AG10803 (cell line): Measurements from ENCODE around the gene DIP2A.

Source experiments
- DNase-seq: peaks from one replicate; pipeline ENCODE4 v3.0.0; 2010; ENCODE audit warnings: low read depth
- H3K4me3 ChIP-seq: 2 replicates; pipeline ENCODE4 v1.5.1; 2011; ENCODE audit warnings: mild to moderate bottlenecking, low read length, control low read depth
- TF ChIP-seq, protein P1 (sequence below): conservative IDR thresholded peaks from 2 replicates; pipeline ENCODE4 v1.5.1; 2011; ENCODE audit warnings: mild to moderate bottlenecking, low read length, control low read depth, inconsistent platforms

Gene DIP2A

DNA sequence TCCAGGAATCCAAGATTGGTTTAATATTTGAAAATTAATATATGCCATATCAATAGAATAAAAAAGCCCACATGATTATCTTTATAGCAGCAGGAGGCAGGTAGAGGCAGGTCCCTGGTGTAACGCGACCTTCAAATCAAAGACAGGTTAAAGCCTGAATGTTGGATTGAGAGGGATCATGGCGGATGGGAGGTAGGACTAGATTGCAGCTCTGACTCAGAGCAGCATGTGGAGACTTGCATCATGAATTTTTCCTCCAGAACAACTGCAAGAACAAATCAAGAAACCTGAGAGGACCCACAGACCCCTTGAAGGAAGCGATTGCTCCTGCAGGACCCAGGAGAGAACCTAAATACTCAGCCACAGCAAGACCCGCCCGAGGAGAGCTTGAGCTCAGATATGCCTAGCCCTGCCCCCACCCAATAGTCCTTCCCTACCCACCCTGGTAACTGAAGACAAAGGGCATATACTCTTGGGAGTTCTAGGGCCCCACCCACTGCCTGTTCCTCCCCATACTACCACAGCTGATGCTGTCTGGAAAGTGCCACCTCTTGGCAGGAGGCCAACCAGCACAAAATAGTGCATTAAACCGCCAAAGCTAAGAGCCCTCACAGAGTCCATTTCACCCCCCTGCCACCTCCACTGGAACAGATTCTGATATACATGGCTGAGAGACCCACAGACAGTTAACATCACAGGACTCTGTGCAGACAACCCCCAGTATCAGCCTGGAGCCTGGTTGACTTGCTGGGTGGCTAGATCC is 126.7 kb downstream of the DIP2A start:
- TF ChIP-seq, protein P1, sequence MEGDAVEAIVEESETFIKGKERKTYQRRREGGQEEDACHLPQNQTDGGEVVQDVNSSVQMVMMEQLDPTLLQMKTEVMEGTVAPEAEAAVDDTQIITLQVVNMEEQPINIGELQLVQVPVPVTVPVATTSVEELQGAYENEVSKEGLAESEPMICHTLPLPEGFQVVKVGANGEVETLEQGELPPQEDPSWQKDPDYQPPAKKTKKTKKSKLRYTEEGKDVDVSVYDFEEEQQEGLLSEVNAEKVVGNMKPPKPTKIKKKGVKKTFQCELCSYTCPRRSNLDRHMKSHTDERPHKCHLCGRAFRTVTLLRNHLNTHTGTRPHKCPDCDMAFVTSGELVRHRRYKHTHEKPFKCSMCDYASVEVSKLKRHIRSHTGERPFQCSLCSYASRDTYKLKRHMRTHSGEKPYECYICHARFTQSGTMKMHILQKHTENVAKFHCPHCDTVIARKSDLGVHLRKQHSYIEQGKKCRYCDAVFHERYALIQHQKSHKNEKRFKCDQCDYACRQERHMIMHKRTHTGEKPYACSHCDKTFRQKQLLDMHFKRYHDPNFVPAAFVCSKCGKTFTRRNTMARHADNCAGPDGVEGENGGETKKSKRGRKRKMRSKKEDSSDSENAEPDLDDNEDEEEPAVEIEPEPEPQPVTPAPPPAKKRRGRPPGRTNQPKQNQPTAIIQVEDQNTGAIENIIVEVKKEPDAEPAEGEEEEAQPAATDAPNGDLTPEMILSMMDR: no peak
- no peak for DNase-seq

DNA sequence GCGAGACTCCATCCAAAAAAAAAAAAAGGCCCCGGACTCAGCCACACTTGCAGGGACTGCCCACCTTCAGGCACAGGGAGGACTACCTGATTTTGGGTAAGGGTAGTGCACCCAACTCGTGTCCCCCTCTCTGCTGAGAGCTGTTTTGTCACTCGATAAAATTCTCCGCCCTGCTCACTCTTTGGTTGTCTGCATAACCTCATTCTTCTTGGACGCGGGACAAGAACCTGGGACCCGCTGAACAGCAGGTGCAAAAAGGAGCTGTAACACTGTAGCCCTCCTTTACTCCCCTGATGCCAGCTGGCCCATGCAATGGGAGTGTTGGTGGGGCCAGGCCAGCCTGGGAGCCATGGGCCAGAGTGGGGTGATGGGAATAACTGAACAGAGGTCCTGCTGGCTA is 135.6 kb downstream of the DIP2A start:
- DNase-seq: no peak

More for the DNA sequence above, 126.7 kb downstream of the DIP2A start:
- no peak overlapping the region for H3K4me3 ChIP-seq

DNA sequence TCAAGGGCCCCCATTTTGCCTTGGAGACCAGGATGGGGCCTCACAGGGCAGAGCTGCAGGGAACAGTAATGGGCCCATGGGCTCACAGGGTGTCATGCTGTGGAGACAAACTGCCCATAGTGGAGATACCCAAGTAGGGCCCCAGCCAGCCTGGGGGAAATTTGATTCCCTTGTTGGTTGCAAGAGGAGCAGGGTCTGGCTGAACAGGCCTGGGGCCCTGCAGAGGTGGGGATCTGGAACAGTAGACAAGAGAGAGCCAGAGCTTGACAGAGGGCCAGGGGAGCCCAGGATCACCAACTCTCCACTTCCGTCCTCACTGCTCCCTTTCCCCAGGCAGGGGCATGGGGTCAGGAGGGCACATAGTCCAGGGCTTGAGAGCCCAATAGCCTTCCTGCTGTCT is 137.5 kb downstream of the DIP2A start:
- H3K4me3 ChIP-seq: no peak overlapping the region
- TF ChIP-seq, protein P1: no peak
- no peak for DNase-seq

More for the DNA sequence above, 135.6 kb downstream of the DIP2A start:
- H3K4me3 ChIP-seq: no peak overlapping the region
- TF ChIP-seq, protein P1: no peak

DNA sequence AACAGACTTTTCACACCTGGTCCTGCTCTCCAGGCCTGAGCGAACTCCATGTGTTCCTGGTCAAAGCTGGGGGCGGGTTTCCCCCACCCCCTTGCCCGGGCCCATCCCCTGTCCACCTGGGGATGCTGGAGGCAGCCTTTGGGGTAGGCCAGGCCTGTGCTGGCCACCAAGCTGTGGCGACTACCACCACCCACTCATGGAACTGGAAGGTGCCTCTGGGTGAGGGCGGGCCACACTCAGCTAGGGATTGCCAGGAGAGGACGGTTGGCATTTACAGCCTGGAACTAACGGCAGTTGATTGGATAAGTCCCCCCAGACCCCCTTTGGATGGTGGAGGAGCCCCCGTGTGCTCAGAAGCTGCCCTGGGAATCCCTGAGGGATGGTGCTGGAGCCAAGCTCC is 138.3 kb downstream of the DIP2A start:
- no peak overlapping the region for H3K4me3 ChIP-seq
- no peak for DNase-seq
- TF ChIP-seq, protein P1: no peak

DNA sequence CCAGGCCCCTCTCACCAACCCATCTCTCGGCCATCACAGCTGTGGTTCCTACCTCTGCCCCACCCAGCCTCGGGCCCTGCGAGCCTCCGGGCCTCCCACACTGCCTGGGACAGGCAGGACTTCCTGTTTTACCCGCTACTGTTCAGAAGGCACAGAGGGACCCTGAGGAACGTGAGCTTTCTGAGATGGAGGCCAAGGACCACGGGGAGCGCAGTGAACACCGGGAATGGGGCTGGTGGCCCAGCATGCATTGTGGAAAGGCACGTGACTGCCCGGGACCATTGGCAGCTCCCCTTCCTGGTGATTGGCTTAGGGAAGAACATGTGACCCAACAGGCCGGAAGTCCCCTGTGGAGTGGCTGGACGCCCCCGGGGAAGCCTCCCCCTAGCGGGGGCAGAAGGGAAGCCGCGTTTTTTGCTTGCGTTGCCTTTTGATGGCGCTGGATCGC is 139.2 kb downstream of the DIP2A start:
- TF ChIP-seq, protein P1: no peak
- H3K4me3 ChIP-seq: no peak overlapping the region
- no peak for DNase-seq

DNA sequence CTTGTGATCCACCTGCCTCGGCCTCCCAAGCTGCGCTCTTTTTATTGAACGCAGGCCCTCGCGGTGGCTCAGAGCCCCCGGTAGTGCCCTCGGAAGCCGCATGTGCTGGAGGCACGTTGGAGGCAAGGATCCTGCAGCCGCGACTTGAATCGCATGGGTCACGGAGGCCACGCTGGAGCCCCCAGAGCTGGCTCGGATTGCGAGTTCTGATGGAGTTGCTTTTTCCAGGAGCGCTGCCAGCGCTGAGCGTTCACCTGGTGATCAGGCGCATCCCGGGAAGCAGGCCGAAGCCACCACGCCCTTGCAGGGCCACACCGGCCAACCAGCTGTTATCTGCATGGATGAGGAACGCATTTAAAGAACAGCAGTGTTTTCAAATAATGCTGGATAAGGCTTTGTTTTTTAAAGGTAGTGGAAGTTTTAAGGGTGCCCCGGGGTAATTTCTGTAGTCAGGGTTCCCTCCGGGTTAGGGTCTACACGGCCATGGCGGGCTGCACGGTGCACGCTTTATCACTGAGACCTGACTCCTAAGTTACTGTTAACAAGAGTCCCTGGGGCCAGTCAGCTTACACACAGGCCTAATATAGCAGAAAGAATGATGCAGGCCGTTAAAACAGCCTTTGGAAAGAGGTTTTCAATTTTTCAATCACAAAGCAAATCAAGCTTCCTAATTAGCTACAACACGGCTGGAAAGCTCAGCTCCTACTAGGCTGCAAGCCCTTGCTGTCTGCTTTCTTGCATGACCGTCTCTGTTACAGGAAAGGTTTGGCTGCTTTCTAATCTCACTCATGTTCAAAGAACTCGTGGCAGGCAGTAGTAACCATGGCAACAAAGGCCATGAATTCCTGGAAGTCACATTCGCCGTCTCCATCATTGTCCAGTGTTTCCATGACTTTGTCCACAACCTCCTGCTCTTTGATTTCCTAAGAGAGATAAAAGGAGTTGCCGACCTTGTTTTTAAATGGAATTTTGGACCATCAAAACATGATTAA is 140.2 kb downstream of the DIP2A start:
- TF ChIP-seq, protein P1: no peak
- peak; percentile 87 for DNase-seq
- H3K4me3 ChIP-seq: no peak overlapping the region
